HepG2 (cell line): ENCODE data around the gene KAT6B. TPM values are rescaled to one million over a fixed set of nuclear protein-coding genes. Genes with fewer than 3 reads are reported as not detected.

Experiments used
- FOSL1 ChIP-seq: sonication (generic); formaldehyde crosslinking; IDR thresholded peaks from 2 replicates; pipeline ENCODE4 v1.9.0; 2021; ENCODE audit warnings: missing genetic modification reagents, borderline replicate concordance
- FOXA3 ChIP-seq: IDR thresholded peaks from 2 replicates; pipeline ENCODE4 v1.6.1; 2016; ENCODE audit warnings: missing genetic modification reagents, missing compliant biosample characterization
- HMG20B ChIP-seq: conservative IDR thresholded peaks from 2 replicates; pipeline ENCODE4 v1.6.1; 2016; ENCODE audit warnings: missing genetic modification reagents, missing compliant biosample characterization
- MED13 ChIP-seq: sonication (generic); formaldehyde crosslinking; IDR thresholded peaks from 2 replicates; pipeline ENCODE4 v1.5.0; 2020; ENCODE audit warnings: missing genetic modification reagents
- MXI1 ChIP-seq: IDR thresholded peaks from 3 replicates; pipeline ENCODE4 v1.6.1; 2012; ENCODE audit warnings: low read depth, low read length, inconsistent platforms, borderline replicate concordance
- NFIC ChIP-seq: IDR thresholded peaks from 2 replicates; pipeline ENCODE4 v1.6.1; 2012; ENCODE audit warnings: mild to moderate bottlenecking, low read length, inconsistent platforms
- NRL ChIP-seq: sonication (generic); formaldehyde crosslinking; IDR thresholded peaks from 2 replicates; pipeline ENCODE4 v1.5.0; 2020; ENCODE audit warnings: missing genetic modification reagents, mild to moderate bottlenecking, moderate library complexity, borderline replicate concordance
- RAD51 ChIP-seq: fragments of 450-650 bp; IDR thresholded peaks from 2 replicates; pipeline ENCODE4 v1.6.1; 2016; ENCODE audit warnings: borderline replicate concordance
- TEAD3 ChIP-seq: optimal IDR thresholded peaks from 2 replicates; pipeline ENCODE3; 2016; ENCODE audit warnings: borderline replicate concordance
- TOE1 ChIP-seq: sonication (generic); formaldehyde crosslinking; IDR thresholded peaks from 2 replicates; pipeline ENCODE4 v1.4.0; 2020; ENCODE audit warnings: mild to moderate bottlenecking, missing genetic modification reagents
- polyA plus RNA-seq, 8 experiments: library from polyadenylated mRNA; depleted of rRNA in 3 of 8; stranded (reverse) in 7 of 8; unstranded in 1 of 8; fragments of >200 nt; fragmentation: Illumina TruSeq in 4 of 8; extraction: Trizol in 4 of 8; gene quantifications; 2 replicates each; pipeline versions ENCODE4 v1.2.1 to v1.2.3, GENCODE V29; 2011 to 2016; ENCODE audit warnings: low read depth in 4 of 8, missing spikeins in 1 of 8, mixed read lengths in 1 of 8; ENCODE audit not compliant: insufficient read depth in 1 of 8
- total RNA-seq, 5 experiments: library from RNA; depleted of rRNA; stranded (reverse); fragments of >200 nt; fragmentation: Illumina TruSeq; extraction: Trizol; gene quantifications; 2 replicates each; pipeline ENCODE4 v1.2.3, GENCODE V29; 2016; ENCODE audit warnings: low read depth in 1 of 5
- TF ChIP-seq, protein P1 (sequence below): sonication (generic); formaldehyde crosslinking; IDR thresholded peaks from 2 replicates; pipeline ENCODE4 v1.4.0; 2020; ENCODE audit warnings: mild to moderate bottlenecking, missing genetic modification reagents
- TF ChIP-seq, protein P2 (sequence below): sonication (generic); formaldehyde crosslinking; IDR thresholded peaks from 2 replicates; pipeline ENCODE4 v1.5.1; 2020; ENCODE audit warnings: mild to moderate bottlenecking, missing genetic modification reagents, borderline replicate concordance
- TF ChIP-seq, protein P3 (sequence below): sonication (generic); formaldehyde crosslinking; IDR thresholded peaks from 2 replicates; pipeline ENCODE4 v1.4.0; 2020; ENCODE audit warnings: missing genetic modification reagents
- TF ChIP-seq, protein P4 (sequence below): sonication (generic); formaldehyde crosslinking; IDR thresholded peaks from 2 replicates; pipeline ENCODE4 v1.9.0; 2021; ENCODE audit warnings: missing genetic modification reagents, borderline replicate concordance
- TF ChIP-seq, protein P5 (sequence below): fragments of 450-650 bp; IDR thresholded peaks from 2 replicates; pipeline ENCODE4 v1.6.1; 2016

Gene KAT6B
- total and polyA plus RNA-seq, 2 of the 13 experiments (the other 11 are each of a cell fraction or from before 2014, with no cell fraction given), result 3.0 to 9.5 TPM

DNA sequence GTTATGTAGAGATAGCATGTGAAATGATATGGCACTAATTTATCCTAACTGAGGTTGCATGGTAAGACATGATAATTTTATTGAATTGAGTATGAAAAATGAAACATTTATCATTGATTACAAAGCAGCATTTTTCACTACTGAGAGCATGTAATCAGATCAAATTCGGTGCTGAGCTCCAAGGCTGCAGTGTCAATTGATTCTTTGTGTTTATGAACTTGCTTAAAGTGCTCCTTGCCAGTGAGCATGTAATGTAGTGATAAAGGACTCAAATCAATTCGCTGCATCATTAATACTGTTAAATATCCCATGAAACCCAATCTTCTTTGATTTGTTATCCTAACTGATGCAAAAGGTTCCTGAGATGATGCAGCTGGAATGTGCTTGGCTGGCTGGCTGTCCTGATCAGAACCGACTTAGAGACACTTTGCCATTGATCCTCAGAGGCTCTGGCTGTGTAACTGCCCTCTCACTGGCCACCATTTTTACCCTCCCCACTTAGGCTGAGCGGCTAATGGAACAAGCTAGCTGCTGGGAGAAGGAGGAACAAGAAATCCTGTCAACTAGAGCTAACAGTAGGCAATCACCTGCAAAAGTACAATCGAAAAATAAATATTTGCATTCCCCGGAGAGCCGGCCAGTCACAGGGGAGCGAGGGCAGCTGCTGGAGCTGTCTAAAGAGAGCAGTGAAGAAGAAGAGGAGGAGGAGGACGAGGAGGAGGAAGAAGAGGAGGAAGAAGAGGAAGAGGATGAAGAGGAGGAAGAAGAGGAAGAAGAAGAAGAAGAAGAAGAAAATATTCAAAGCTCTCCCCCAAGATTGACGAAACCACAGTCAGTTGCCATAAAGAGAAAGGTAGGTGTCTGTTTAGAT, 195.2 kb downstream of the KAT6B start (continued):
- TF ChIP-seq, protein P1, sequence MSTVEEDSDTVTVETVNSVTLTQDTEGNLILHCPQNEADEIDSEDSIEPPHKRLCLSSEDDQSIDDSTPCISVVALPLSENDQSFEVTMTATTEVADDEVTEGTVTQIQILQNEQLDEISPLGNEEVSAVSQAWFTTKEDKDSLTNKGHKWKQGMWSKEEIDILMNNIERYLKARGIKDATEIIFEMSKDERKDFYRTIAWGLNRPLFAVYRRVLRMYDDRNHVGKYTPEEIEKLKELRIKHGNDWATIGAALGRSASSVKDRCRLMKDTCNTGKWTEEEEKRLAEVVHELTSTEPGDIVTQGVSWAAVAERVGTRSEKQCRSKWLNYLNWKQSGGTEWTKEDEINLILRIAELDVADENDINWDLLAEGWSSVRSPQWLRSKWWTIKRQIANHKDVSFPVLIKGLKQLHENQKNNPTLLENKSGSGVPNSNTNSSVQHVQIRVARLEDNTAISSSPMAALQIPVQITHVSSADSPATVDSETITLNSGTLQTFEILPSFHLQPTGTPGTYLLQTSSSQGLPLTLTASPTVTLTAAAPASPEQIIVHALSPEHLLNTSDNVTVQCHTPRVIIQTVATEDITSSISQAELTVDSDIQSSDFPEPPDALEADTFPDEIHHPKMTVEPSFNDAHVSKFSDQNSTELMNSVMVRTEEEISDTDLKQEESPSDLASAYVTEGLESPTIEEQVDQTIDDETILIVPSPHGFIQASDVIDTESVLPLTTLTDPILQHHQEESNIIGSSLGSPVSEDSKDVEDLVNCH (CRISPR knock-in tag), result no peak
- TF ChIP-seq, protein P2, sequence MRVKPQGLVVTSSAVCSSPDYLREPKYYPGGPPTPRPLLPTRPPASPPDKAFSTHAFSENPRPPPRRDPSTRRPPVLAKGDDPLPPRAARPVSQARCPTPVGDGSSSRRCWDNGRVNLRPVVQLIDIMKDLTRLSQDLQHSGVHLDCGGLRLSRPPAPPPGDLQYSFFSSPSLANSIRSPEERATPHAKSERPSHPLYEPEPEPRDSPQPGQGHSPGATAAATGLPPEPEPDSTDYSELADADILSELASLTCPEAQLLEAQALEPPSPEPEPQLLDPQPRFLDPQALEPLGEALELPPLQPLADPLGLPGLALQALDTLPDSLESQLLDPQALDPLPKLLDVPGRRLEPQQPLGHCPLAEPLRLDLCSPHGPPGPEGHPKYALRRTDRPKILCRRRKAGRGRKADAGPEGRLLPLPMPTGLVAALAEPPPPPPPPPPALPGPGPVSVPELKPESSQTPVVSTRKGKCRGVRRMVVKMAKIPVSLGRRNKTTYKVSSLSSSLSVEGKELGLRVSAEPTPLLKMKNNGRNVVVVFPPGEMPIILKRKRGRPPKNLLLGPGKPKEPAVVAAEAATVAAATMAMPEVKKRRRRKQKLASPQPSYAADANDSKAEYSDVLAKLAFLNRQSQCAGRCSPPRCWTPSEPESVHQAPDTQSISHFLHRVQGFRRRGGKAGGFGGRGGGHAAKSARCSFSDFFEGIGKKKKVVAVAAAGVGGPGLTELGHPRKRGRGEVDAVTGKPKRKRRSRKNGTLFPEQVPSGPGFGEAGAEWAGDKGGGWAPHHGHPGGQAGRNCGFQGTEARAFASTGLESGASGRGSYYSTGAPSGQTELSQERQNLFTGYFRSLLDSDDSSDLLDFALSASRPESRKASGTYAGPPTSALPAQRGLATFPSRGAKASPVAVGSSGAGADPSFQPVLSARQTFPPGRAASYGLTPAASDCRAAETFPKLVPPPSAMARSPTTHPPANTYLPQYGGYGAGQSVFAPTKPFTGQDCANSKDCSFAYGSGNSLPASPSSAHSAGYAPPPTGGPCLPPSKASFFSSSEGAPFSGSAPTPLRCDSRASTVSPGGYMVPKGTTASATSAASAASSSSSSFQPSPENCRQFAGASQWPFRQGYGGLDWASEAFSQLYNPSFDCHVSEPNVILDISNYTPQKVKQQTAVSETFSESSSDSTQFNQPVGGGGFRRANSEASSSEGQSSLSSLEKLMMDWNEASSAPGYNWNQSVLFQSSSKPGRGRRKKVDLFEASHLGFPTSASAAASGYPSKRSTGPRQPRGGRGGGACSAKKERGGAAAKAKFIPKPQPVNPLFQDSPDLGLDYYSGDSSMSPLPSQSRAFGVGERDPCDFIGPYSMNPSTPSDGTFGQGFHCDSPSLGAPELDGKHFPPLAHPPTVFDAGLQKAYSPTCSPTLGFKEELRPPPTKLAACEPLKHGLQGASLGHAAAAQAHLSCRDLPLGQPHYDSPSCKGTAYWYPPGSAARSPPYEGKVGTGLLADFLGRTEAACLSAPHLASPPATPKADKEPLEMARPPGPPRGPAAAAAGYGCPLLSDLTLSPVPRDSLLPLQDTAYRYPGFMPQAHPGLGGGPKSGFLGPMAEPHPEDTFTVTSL (CRISPR knock-in tag), result peak; percentile 69; the same call in 1 of the 2 replicates
- TF ChIP-seq RAD51 (no peak), TOE1 (CRISPR knock-in tag) (no peak), HMG20B (CRISPR knock-in tag) (no peak), NRL (CRISPR knock-in tag) (no peak), MED13 (CRISPR knock-in tag) (no peak), FOSL1 (no peak), FOXA3 (peak; percentile 48; the same call in 1 of the 2 replicates), MXI1 (no peak), NFIC (no peak), TEAD3 (CRISPR knock-in tag) (peak; percentile 55)
- TF ChIP-seq, protein P3, sequence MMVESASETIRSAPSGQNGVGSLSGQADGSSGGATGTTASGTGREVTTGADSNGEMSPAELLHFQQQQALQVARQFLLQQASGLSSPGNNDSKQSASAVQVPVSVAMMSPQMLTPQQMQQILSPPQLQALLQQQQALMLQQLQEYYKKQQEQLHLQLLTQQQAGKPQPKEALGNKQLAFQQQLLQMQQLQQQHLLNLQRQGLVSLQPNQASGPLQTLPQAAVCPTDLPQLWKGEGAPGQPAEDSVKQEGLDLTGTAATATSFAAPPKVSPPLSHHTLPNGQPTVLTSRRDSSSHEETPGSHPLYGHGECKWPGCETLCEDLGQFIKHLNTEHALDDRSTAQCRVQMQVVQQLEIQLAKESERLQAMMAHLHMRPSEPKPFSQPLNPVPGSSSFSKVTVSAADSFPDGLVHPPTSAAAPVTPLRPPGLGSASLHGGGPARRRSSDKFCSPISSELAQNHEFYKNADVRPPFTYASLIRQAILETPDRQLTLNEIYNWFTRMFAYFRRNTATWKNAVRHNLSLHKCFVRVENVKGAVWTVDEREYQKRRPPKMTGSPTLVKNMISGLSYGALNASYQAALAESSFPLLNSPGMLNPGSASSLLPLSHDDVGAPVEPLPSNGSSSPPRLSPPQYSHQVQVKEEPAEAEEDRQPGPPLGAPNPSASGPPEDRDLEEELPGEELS, result peak; percentile 37; the same call in 1 of the 2 replicates
- TF ChIP-seq, protein P4, sequence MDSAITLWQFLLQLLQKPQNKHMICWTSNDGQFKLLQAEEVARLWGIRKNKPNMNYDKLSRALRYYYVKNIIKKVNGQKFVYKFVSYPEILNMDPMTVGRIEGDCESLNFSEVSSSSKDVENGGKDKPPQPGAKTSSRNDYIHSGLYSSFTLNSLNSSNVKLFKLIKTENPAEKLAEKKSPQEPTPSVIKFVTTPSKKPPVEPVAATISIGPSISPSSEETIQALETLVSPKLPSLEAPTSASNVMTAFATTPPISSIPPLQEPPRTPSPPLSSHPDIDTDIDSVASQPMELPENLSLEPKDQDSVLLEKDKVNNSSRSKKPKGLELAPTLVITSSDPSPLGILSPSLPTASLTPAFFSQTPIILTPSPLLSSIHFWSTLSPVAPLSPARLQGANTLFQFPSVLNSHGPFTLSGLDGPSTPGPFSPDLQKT (CRISPR knock-in tag), result no peak
- TF ChIP-seq, protein P5, sequence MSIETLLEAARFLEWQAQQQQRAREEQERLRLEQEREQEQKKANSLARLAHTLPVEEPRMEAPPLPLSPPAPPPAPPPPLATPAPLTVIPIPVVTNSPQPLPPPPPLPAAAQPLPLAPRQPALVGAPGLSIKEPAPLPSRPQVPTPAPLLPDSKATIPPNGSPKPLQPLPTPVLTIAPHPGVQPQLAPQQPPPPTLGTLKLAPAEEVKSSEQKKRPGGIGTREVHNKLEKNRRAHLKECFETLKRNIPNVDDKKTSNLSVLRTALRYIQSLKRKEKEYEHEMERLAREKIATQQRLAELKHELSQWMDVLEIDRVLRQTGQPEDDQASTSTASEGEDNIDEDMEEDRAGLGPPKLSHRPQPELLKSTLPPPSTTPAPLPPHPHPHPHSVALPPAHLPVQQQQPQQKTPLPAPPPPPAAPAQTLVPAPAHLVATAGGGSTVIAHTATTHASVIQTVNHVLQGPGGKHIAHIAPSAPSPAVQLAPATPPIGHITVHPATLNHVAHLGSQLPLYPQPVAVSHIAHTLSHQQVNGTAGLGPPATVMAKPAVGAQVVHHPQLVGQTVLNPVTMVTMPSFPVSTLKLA, result no peak
